Epithelial cell of proximal tubule (primary cell): ENCODE results near the gene HOXB4. TPM values are rescaled to one million over a fixed set of nuclear protein-coding genes. Genes with fewer than 3 reads are reported as not detected.
A peak's percentile ranks its signal among the peaks of the same experiment; 100 is the strongest.

Experiments
- DNase-seq: peaks from one replicate; pipeline ENCODE4 v3.0.0-alpha.2; 2011; ENCODE audit warnings: low read depth
- H3K4me3 ChIP-seq: 2 replicates; pipeline ENCODE4 v1.5.1; 2011; ENCODE audit warnings: low read depth, mild to moderate bottlenecking, low read length
- CTCF ChIP-seq: conservative IDR thresholded peaks from 2 replicates; pipeline ENCODE4 v1.5.1; 2012; ENCODE audit warnings: low read depth, mild to moderate bottlenecking, low read length
- total RNA-seq: library from RNA; depleted of rRNA; stranded (reverse); fragments of >200 nt; gene quantifications from 2 replicates; pipeline ENCODE4 v1.2.3, GENCODE V29; 2015

The HOXB4 gene
- total RNA-seq, 1 donor from 2014 or later: 5.7 TPM

- peak overlapping the region; percentile 43 for H3K4me3 ChIP-seq
- DNase-seq: no peak
- no peak for TF ChIP-seq CTCF
Measured at GRCh38 chr17:48571024-48571818, 6.9 kb downstream of the HOXB4 start.

- H3K4me3 ChIP-seq: peak overlapping the region; percentile 43
- TF ChIP-seq CTCF: no peak
- DNase-seq: no peak
Measured at GRCh38 chr17:48570325-48571023, 7.7 kb downstream of the HOXB4 start.

GRCh38 chr17:48569674-48570324, 8.4 kb downstream of the HOXB4 start:
- DNase-seq: no peak
- TF ChIP-seq CTCF: no peak
- peak overlapping the region; percentile 43 for H3K4me3 ChIP-seq

- no peak for DNase-seq
- H3K4me3 ChIP-seq: peak overlapping the region; percentile 43
- no peak for TF ChIP-seq CTCF
Measured at GRCh38 chr17:48569240-48569582, 8.9 kb downstream of the HOXB4 start.

GRCh38 chr17:48568499-48569239, 9.5 kb downstream of the HOXB4 start:
- no peak for DNase-seq
- peak overlapping the region; percentile 43 for H3K4me3 ChIP-seq
- no peak for TF ChIP-seq CTCF

GRCh38 chr17:48567646-48568354, 10.3 kb downstream of the HOXB4 start:
- no peak for DNase-seq
- TF ChIP-seq CTCF: no peak
- no peak overlapping the region for H3K4me3 ChIP-seq
